ENCODE measurements around the gene DGKD. TPM values are rescaled to one million over a fixed set of nuclear protein-coding genes. Genes with fewer than 3 reads are reported as not detected.

DGKD gene
- total RNA-seq, 2 donors from 2014 or later: 148 to 170 TPM

- no peak for DNase-seq
These were observed 84.4 kb downstream of the DGKD start for GRCh38 chr2:233438573-233439147.

GRCh38 chr2:233439191-233439590 lies 84.9 kb downstream of the DGKD start:
- ATAC-seq (no peak), DNase-seq (no peak)
- Mint-ChIP-seq H3K27ac (peak overlapping the region; percentile 84), H3K27me3 (no peaks in the 10 kb centered on the region), H3K4me3 (no peak overlapping the region), H3K36me3 (ENCODE audit: low read depth) (peaks cover 10% of the 10 kb centered on the region), H3K4me1 (peaks cover 18% of the 10 kb centered on the region)
- H3K9me3 ChIP-seq (ENCODE audit: control insufficient read depth, low read length, poor library complexity, severe bottlenecking): no peaks in the 10 kb centered on the region

More at GRCh38 chr2:233438573-233439147, 84.4 kb downstream of the DGKD start:
- H3K4me3 Mint-ChIP-seq: no peak overlapping the region
- peaks cover 16% of the 10 kb centered on the region for H3K4me1 Mint-ChIP-seq
- peaks cover 10% of the 10 kb centered on the region for H3K36me3 Mint-ChIP-seq (ENCODE audit: low read depth)
- no peaks in the 10 kb centered on the region for H3K27me3 Mint-ChIP-seq
- H3K9me3 ChIP-seq (ENCODE audit: control insufficient read depth, low read length, poor library complexity, severe bottlenecking): no peaks in the 10 kb centered on the region
- ATAC-seq: no peak
- peak overlapping the region; percentile 84 for H3K27ac Mint-ChIP-seq

GRCh38 chr2:233440314-233440713 lies 86.0 kb downstream of the DGKD start:
- H3K27ac Mint-ChIP-seq: peak overlapping the region; percentile 84
- no peaks in the 10 kb centered on the region for H3K9me3 ChIP-seq (ENCODE audit: control insufficient read depth, low read length, poor library complexity, severe bottlenecking)
- no peak for DNase-seq
- H3K4me3 Mint-ChIP-seq: no peak overlapping the region
- H3K36me3 Mint-ChIP-seq (ENCODE audit: low read depth): peaks cover 13% of the 10 kb centered on the region
- ATAC-seq: no peak
- H3K27me3 Mint-ChIP-seq: no peaks in the 10 kb centered on the region
- peaks cover 25% of the 10 kb centered on the region for H3K4me1 Mint-ChIP-seq

- Mint-ChIP-seq H3K27me3 (no peaks in the 10 kb centered on the region), H3K36me3 (ENCODE audit: low read depth) (peaks cover 13% of the 10 kb centered on the region), H3K27ac (peak overlapping the region; percentile 84), H3K4me1 (peaks cover 25% of the 10 kb centered on the region), H3K4me3 (no peak overlapping the region)
- H3K9me3 ChIP-seq (ENCODE audit: control insufficient read depth, low read length, poor library complexity, severe bottlenecking): no peaks in the 10 kb centered on the region
- ATAC-seq (no peak), DNase-seq (no peak)
These were observed 86.4 kb downstream of the DGKD start for GRCh38 chr2:233440714-233441113.

- peaks cover 25% of the 10 kb centered on the region for H3K4me1 Mint-ChIP-seq
- H3K27me3 Mint-ChIP-seq: no peaks in the 10 kb centered on the region
- no peak for ATAC-seq
- DNase-seq: no peak
- no peak overlapping the region for H3K4me3 Mint-ChIP-seq
- H3K36me3 Mint-ChIP-seq (ENCODE audit: low read depth): peaks cover 13% of the 10 kb centered on the region
- H3K27ac Mint-ChIP-seq: peak overlapping the region; percentile 84
- H3K9me3 ChIP-seq (ENCODE audit: control insufficient read depth, low read length, poor library complexity, severe bottlenecking): no peaks in the 10 kb centered on the region
These were observed 87.1 kb downstream of the DGKD start for GRCh38 chr2:233441161-233442027.

- Mint-ChIP-seq H3K4me1 (peaks cover 25% of the 10 kb centered on the region), H3K27me3 (no peaks in the 10 kb centered on the region), H3K4me3 (no peak overlapping the region), H3K36me3 (ENCODE audit: low read depth) (peaks cover 11% of the 10 kb centered on the region), H3K27ac (peak overlapping the region; percentile 32)
- ATAC-seq (no peak), DNase-seq (no peak)
- no peaks in the 10 kb centered on the region for H3K9me3 ChIP-seq (ENCODE audit: control insufficient read depth, low read length, poor library complexity, severe bottlenecking)
These were observed 87.7 kb downstream of the DGKD start for GRCh38 chr2:233442028-233442310.

GRCh38 chr2:233443511-233444183 lies 89.4 kb downstream of the DGKD start:
- H3K9me3 ChIP-seq (ENCODE audit: control insufficient read depth, low read length, poor library complexity, severe bottlenecking): no peaks in the 10 kb centered on the region
- Mint-ChIP-seq H3K4me1 (peaks cover 24% of the 10 kb centered on the region), H3K27me3 (no peaks in the 10 kb centered on the region), H3K4me3 (no peak overlapping the region), H3K27ac (peak overlapping the region; percentile 78), H3K36me3 (ENCODE audit: low read depth) (peaks cover 11% of the 10 kb centered on the region)
- DNase-seq (peak; percentile 63 to 75 (median 66)), ATAC-seq (peak; percentile 93)

- Mint-ChIP-seq H3K36me3 (ENCODE audit: low read depth) (peaks cover 7% of the 10 kb centered on the region), H3K4me1 (peaks cover 22% of the 10 kb centered on the region), H3K27me3 (no peaks in the 10 kb centered on the region), H3K27ac (no peak overlapping the region), H3K4me3 (no peak overlapping the region)
- no peaks in the 10 kb centered on the region for H3K9me3 ChIP-seq (ENCODE audit: control insufficient read depth, low read length, poor library complexity, severe bottlenecking)
- no peak for DNase-seq
- no peak for ATAC-seq
These were observed 90.2 kb downstream of the DGKD start for GRCh38 chr2:233444501-233444900.

GRCh38 chr2:233445152-233445830 lies 91.0 kb downstream of the DGKD start:
- H3K9me3 ChIP-seq (ENCODE audit: control insufficient read depth, low read length, poor library complexity, severe bottlenecking): no peaks in the 10 kb centered on the region
- DNase-seq (no peak), ATAC-seq (no peak)
- Mint-ChIP-seq H3K4me3 (no peak overlapping the region), H3K27ac (peak overlapping the region; percentile 37), H3K27me3 (no peaks in the 10 kb centered on the region), H3K4me1 (peaks cover 22% of the 10 kb centered on the region), H3K36me3 (ENCODE audit: low read depth) (peaks cover 3% of the 10 kb centered on the region)

- H3K9me3 ChIP-seq (ENCODE audit: control insufficient read depth, low read length, poor library complexity, severe bottlenecking): no peaks in the 10 kb centered on the region
- Mint-ChIP-seq H3K27ac (no peak overlapping the region), H3K27me3 (no peaks in the 10 kb centered on the region), H3K4me3 (no peak overlapping the region), H3K4me1 (peaks cover 22% of the 10 kb centered on the region), H3K36me3 (ENCODE audit: low read depth) (peaks cover 3% of the 10 kb centered on the region)
- no peak for DNase-seq
- no peak for ATAC-seq
These were observed 91.8 kb downstream of the DGKD start for GRCh38 chr2:233446121-233446520.

GRCh38 chr2:233446606-233447305 lies 92.5 kb downstream of the DGKD start:
- no peaks in the 10 kb centered on the region for H3K9me3 ChIP-seq (ENCODE audit: control insufficient read depth, low read length, poor library complexity, severe bottlenecking)
- Mint-ChIP-seq H3K4me3 (no peak overlapping the region), H3K27ac (peak overlapping the region; percentile 72), H3K36me3 (ENCODE audit: low read depth) (peaks cover 3% of the 10 kb centered on the region), H3K27me3 (no peaks in the 10 kb centered on the region), H3K4me1 (peaks cover 19% of the 10 kb centered on the region)
- ATAC-seq: no peak
- DNase-seq: no peak

- DNase-seq: no peak
- Mint-ChIP-seq H3K36me3 (ENCODE audit: low read depth) (peaks cover 6% of the 10 kb centered on the region), H3K4me3 (no peak overlapping the region), H3K27me3 (no peaks in the 10 kb centered on the region), H3K27ac (peak overlapping the region; percentile 72), H3K4me1 (peaks cover 17% of the 10 kb centered on the region)
- H3K9me3 ChIP-seq (ENCODE audit: control insufficient read depth, low read length, poor library complexity, severe bottlenecking): no peaks in the 10 kb centered on the region
- ATAC-seq: no peak
These were observed 93.4 kb downstream of the DGKD start for GRCh38 chr2:233447506-233448219.

Data from T-helper 17 cell (primary cell).